ENCODE measurements around the gene PAX5.

DNA sequence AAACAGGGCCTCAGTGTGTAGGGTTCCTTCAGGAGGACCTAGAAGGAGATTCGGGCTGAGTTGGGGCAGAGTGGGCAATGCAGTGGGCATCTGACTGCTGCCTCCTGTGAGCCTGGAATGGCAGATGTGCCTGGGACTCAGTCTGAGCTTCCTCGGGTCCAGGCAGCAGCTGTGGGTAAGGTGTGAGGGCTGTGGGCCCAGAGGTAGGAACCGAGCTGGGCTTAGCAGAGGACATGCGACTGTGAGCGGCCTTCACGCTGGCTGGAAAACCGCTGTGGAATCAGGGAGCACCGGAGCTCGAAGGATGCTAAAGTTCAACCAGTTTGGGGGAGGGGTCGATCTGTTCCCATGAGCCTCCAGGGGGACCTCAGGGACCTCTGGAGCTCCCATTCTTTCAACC, 137.0 kb downstream of the PAX5 start:
- TF ChIP-seq POLR2AphosphoS5 (IDR thresholded peaks at IDR 0.05; ENCODE audit: low read depth, low read length) (no peak), TAF1 (IDR thresholded peaks at IDR 0.05; ENCODE audit: borderline replicate concordance, insufficient read depth, low read length) (no peak), SIN3A (IDR thresholded peaks at IDR 0.05; ENCODE audit: borderline replicate concordance, insufficient read depth, low read length) (no peak), FOXP2 (optimal IDR thresholded peaks at IDR 0.05; ENCODE audit: borderline replicate concordance, extremely low read depth, extremely low read length, insufficient read depth) (no peak)
- TF ChIP-seq, protein P1, sequence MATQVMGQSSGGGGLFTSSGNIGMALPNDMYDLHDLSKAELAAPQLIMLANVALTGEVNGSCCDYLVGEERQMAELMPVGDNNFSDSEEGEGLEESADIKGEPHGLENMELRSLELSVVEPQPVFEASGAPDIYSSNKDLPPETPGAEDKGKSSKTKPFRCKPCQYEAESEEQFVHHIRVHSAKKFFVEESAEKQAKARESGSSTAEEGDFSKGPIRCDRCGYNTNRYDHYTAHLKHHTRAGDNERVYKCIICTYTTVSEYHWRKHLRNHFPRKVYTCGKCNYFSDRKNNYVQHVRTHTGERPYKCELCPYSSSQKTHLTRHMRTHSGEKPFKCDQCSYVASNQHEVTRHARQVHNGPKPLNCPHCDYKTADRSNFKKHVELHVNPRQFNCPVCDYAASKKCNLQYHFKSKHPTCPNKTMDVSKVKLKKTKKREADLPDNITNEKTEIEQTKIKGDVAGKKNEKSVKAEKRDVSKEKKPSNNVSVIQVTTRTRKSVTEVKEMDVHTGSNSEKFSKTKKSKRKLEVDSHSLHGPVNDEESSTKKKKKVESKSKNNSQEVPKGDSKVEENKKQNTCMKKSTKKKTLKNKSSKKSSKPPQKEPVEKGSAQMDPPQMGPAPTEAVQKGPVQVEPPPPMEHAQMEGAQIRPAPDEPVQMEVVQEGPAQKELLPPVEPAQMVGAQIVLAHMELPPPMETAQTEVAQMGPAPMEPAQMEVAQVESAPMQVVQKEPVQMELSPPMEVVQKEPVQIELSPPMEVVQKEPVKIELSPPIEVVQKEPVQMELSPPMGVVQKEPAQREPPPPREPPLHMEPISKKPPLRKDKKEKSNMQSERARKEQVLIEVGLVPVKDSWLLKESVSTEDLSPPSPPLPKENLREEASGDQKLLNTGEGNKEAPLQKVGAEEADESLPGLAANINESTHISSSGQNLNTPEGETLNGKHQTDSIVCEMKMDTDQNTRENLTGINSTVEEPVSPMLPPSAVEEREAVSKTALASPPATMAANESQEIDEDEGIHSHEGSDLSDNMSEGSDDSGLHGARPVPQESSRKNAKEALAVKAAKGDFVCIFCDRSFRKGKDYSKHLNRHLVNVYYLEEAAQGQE (IDR thresholded peaks at IDR 0.05; ENCODE audit: insufficient read depth in 1 of 2, low read depth in 2 of 2, low read length in 2 of 2) = no peak

Data from PFSK-1 (cell line).